SK-N-MC (cell line): ENCODE results near the gene ITGB1.

Source experiments
- EZH2 ChIP-seq: fragments of 200-600 bp; sonication (generic); IDR thresholded peaks from one replicate; pipeline ENCODE4 v1.6.1; 2017; ENCODE audit warnings: antibody characterized with exemption
- FOXP2 ChIP-seq: optimal IDR thresholded peaks from 2 replicates; pipeline ENCODE3; 2011; ENCODE audit warnings: mild to moderate bottlenecking, moderate library complexity; ENCODE audit not compliant: insufficient read depth; ENCODE audit errors: extremely low read length, control extremely low read depth
- POLR2AphosphoS5 ChIP-seq: IDR thresholded peaks from 2 replicates; pipeline ENCODE4 v1.6.1; 2012; ENCODE audit warnings: mild to moderate bottlenecking, low read depth, low read length, borderline replicate concordance

- TF ChIP-seq EZH2 (no peak), POLR2AphosphoS5 (no peak), FOXP2 (no peak)
Observed at GRCh38 chr10:32970910-32971309, 12.9 kb upstream of the ITGB1 start.
